ENCODE data around the gene RUSF1.
"Not testable (repeated sequence)": the region's sequence is repeated elsewhere in the genome, so short reads cannot be mapped to it uniquely, and the experiment has no call there.

The RUSF1 gene

GRCh38 chr16:31507929-31508705 lies at the start of gene RUSF1:
RUSF1 (minus strand) TSS chr16:31508391; CDS start chr16:31508373, 18 bp downstream.
- DNase-seq: peak; percentile 45

GRCh38 chr16:31542763-31543162 lies 34.6 kb upstream of the RUSF1 start:
- no peak for DNase-seq

GRCh38 chr16:31539762-31540161 lies 31.6 kb upstream of the RUSF1 start:
- not testable (repeated sequence) for DNase-seq

GRCh38 chr16:31538243-31538598 lies 30.0 kb upstream of the RUSF1 start:
- DNase-seq: not testable (repeated sequence)

- DNase-seq: no peak
Observed at GRCh38 chr16:31537362-31538242, 29.4 kb upstream of the RUSF1 start.

GRCh38 chr16:31536804-31537361 lies 28.7 kb upstream of the RUSF1 start:
- DNase-seq: no peak

- no peak for DNase-seq
Observed at GRCh38 chr16:31535737-31536136, 27.5 kb upstream of the RUSF1 start.

GRCh38 chr16:31532896-31533295 lies 24.7 kb upstream of the RUSF1 start:
- DNase-seq: no peak

GRCh38 chr16:31532120-31532519 lies 23.9 kb upstream of the RUSF1 start:
- no peak for DNase-seq

GRCh38 chr16:31531096-31531495 lies 22.9 kb upstream of the RUSF1 start:
- no peak for DNase-seq

- no peak for DNase-seq
Observed at GRCh38 chr16:31530405-31530804, 22.2 kb upstream of the RUSF1 start.

- no peak for DNase-seq
Observed at GRCh38 chr16:31529937-31530312, 21.7 kb upstream of the RUSF1 start.

- no peak for DNase-seq
Observed at GRCh38 chr16:31529108-31529936, 21.1 kb upstream of the RUSF1 start.

GRCh38 chr16:31528523-31529107 lies 20.4 kb upstream of the RUSF1 start:
- DNase-seq: no peak

GRCh38 chr16:31527734-31528274 lies 19.6 kb upstream of the RUSF1 start, which contains the start of gene AHSP:
AHSP (plus strand) TSS chr16:31527900; CDS start chr16:31528140, 240 bp downstream.
- no peak for DNase-seq

- DNase-seq: no peak
Observed at GRCh38 chr16:31525113-31525512, 16.9 kb upstream of the RUSF1 start.

GRCh38 chr16:31523768-31524167 lies 15.6 kb upstream of the RUSF1 start:
- DNase-seq: not testable (repeated sequence)

- no peak for DNase-seq
Observed at GRCh38 chr16:31522071-31522470, 13.9 kb upstream of the RUSF1 start.

GRCh38 chr16:31521368-31521767 lies 13.2 kb upstream of the RUSF1 start:
- DNase-seq: no peak

- no peak for DNase-seq
Observed at GRCh38 chr16:31519759-31520431, 11.7 kb upstream of the RUSF1 start.

GRCh38 chr16:31517800-31518402 lies 9.7 kb upstream of the RUSF1 start:
- no peak for DNase-seq
